Measurements from ENCODE around the gene OGG1.

Gene OGG1

GRCh38 chr3:9806137-9806536 is 56.4 kb downstream of the OGG1 start:
- no peak for DNase-seq (ENCODE audit: low read depth)
- Histone ChIP-seq H3K9ac (ENCODE audit: low read length) (no peak overlapping the region), H3K9me3 (ENCODE audit: control insufficient read depth, low read length) (no peaks in the 10 kb centered on the region), H3K36me3 (ENCODE audit: control insufficient read depth, insufficient read depth, low read length, severe bottlenecking) (peaks cover 60% of the 10 kb centered on the region), H3K4me1 (ENCODE audit: control insufficient read depth, insufficient read depth, low read length) (peaks cover 14% of the 10 kb centered on the region), H3K27me3 (replicated peaks; ENCODE audit: control insufficient read depth, insufficient read depth, low read length) (no peaks in the 10 kb centered on the region), H3K4me3 (ENCODE audit: low read length) (no peak overlapping the region)

All from adipocyte (in vitro differentiated cells).